CD14-positive monocyte (primary cell): ENCODE results near the gene ARF6. TPM values are rescaled to one million over a fixed set of nuclear protein-coding genes. Genes with fewer than 3 reads are reported as not detected.
"Not testable (repeated sequence)": the region's sequence is repeated elsewhere in the genome, so short reads cannot be mapped to it uniquely, and the experiment has no call there.

ENCODE experiments used
- DNase-seq, 3 donors: peaks; one replicate each; pipeline ENCODE4 v3.0.0-alpha.2; 2011 to 2022
- H2AFZ ChIP-seq: 2 replicates; pipeline ENCODE4 v1.6.0; 2012; ENCODE audit warnings: mild to moderate bottlenecking, low read depth, low read length, inconsistent platforms; ENCODE audit not compliant: insufficient read depth, poor library complexity, severe bottlenecking
- H3K27ac ChIP-seq, 2 donors: 1 replicate in 1 of 2; 2 replicates in 1 of 2; pipeline ENCODE4 v1.5.1; 2012 to 2013; ENCODE audit warnings: low read length in 2 of 2, control low read depth in 1 of 2, inconsistent platforms in 1 of 2, low read depth in 1 of 2, mild to moderate bottlenecking in 1 of 2
- H3K27me3 ChIP-seq, 2 donors: one replicate each; pipeline versions ENCODE4 v1.6.0 to v1.6.1; 2011 to 2013; ENCODE audit warnings: low read length in 2 of 2; ENCODE audit not compliant: control insufficient read depth in 2 of 2, insufficient read depth in 2 of 2
- H3K36me3 ChIP-seq, 2 donors: replicated peaks in 1 of 2; 1 replicate in 1 of 2; 2 replicates in 1 of 2; pipeline versions ENCODE4 v1.5.1 to v1.6.1; 2012 to 2013; ENCODE audit warnings: low read length in 2 of 2, control low read depth in 1 of 2, inconsistent platforms in 1 of 2, mild to moderate bottlenecking in 1 of 2; ENCODE audit not compliant: insufficient read depth in 2 of 2, control insufficient read depth in 1 of 2
- H3K4me1 ChIP-seq, 2 donors: 1 replicate in 1 of 2; 2 replicates in 1 of 2; pipeline versions ENCODE4 v1.5.1 to v1.6.1; 2012 to 2013; ENCODE audit warnings: low read length in 2 of 2, control low read depth in 1 of 2, inconsistent platforms in 1 of 2, mild to moderate bottlenecking in 1 of 2, moderate library complexity in 1 of 2; ENCODE audit not compliant: insufficient read depth in 2 of 2, control insufficient read depth in 1 of 2
- H3K4me2 ChIP-seq: replicated peaks from 2 replicates; pipeline ENCODE3; 2012; ENCODE audit warnings: low read length, moderate library complexity, mild to moderate bottlenecking; ENCODE audit not compliant: poor library complexity, severe bottlenecking; ENCODE audit errors: extremely low read depth
- H3K4me3 ChIP-seq, 3 experiments: fragments of 200-600 bp in 1 of 3; sonication (generic) in 1 of 3; replicated peaks in 1 of 3; 1 replicate in 2 of 3; 2 replicates in 1 of 3; pipeline ENCODE4 v1.5.1; 2011 to 2013; ENCODE audit warnings: low read length in 3 of 3, mild to moderate bottlenecking in 3 of 3, control low read depth in 2 of 3, low read depth in 2 of 3, inconsistent platforms in 1 of 3, moderate library complexity in 1 of 3
- H3K79me2 ChIP-seq: 2 replicates; pipeline ENCODE4 v1.6.0; 2012; ENCODE audit warnings: mild to moderate bottlenecking, control low read depth, inconsistent platforms, low read length, moderate library complexity; ENCODE audit not compliant: insufficient read depth
- H3K9ac ChIP-seq: 2 replicates; pipeline ENCODE4 v1.6.0; 2017; ENCODE audit warnings: low read length, mild to moderate bottlenecking; ENCODE audit not compliant: insufficient read depth, poor library complexity, severe bottlenecking
- H3K9me3 ChIP-seq, 2 donors: replicated peaks in 1 of 2; 1 replicate in 1 of 2; 2 replicates in 1 of 2; pipeline versions ENCODE4 v1.5.1 to v1.6.1; 2012 to 2013; ENCODE audit warnings: low read length in 2 of 2, control low read depth in 1 of 2; ENCODE audit not compliant: control insufficient read depth in 1 of 2, insufficient read depth in 1 of 2
- H4K20me1 ChIP-seq: 2 replicates; pipeline ENCODE4 v1.6.0; 2012; ENCODE audit warnings: mild to moderate bottlenecking, low read length, control low read depth, moderate library complexity; ENCODE audit not compliant: insufficient read depth
- H3K27ac Mint-ChIP-seq, 7 donors: one replicate each; pipeline ENCODE4 v1.8.0; 2020; ENCODE audit warnings: mild to moderate bottlenecking in 7 of 7, mixed read lengths in 7 of 7, moderate library complexity in 6 of 7, inconsistent platforms in 2 of 7
- H3K27me3 Mint-ChIP-seq, 3 donors: one replicate each; pipeline ENCODE4 v1.8.0; 2021 to 2022; ENCODE audit warnings: low read depth in 3 of 3, mild to moderate bottlenecking in 3 of 3, mixed read lengths in 3 of 3, moderate library complexity in 3 of 3, inconsistent platforms in 1 of 3
- H3K36me3 Mint-ChIP-seq, 2 donors: one replicate each; pipeline ENCODE4 v1.8.0; 2020; ENCODE audit warnings: mixed read lengths in 2 of 2, inconsistent platforms in 1 of 2, mild to moderate bottlenecking in 1 of 2
- H3K4me1 Mint-ChIP-seq: one replicate; pipeline ENCODE4 v1.8.0; 2020; ENCODE audit warnings: mild to moderate bottlenecking, mixed read lengths
- H3K4me3 Mint-ChIP-seq, 2 donors: one replicate each; pipeline ENCODE4 v1.8.0; 2020; ENCODE audit warnings: mild to moderate bottlenecking in 2 of 2, mixed read lengths in 2 of 2, moderate library complexity in 1 of 2
- H3K9me3 Mint-ChIP-seq, 7 donors: one replicate each; pipeline ENCODE4 v1.8.0; 2020 to 2022; ENCODE audit warnings: mixed read lengths in 7 of 7, mild to moderate bottlenecking in 6 of 7, moderate library complexity in 6 of 7, inconsistent platforms in 2 of 7
- WGBS: methylation state at CpG from one replicate; pipeline ENCODE4 v1.1.5; 2013; ENCODE audit warnings: missing lambda C conversion rate; ENCODE audit not compliant: insufficient coverage; 5-methylcytosine and 5-hydroxymethylcytosine counted together
- intact Hi-C, 2 donors: fragments of 100-400 bp; cut with micrococcal nuclease; formaldehyde crosslinking; loops; one replicate each; pipeline versions ENCODE4 v1.15.0 to v1.15.1; 2023
- polyA plus RNA-seq, 3 donors: library from polyadenylated mRNA; depleted of rRNA in 1 of 3; unstranded in 2 of 3; stranded (reverse) in 1 of 3; fragments of 300-500 nt in 2 of 3; fragments of >200 nt in 1 of 3; fragmentation: Illumina TruSeq in 2 of 3; gene quantifications; 1 replicate in 2 of 3; 2 replicates in 1 of 3; pipeline ENCODE4 v1.2.3, GENCODE V29; 2012 to 2021
- TF ChIP-seq, protein P1 (sequence below): fragments of 200-600 bp; IDR thresholded peaks from one replicate; pipeline ENCODE4 v1.8.0; 2022; ENCODE audit warnings: antibody characterized with exemption, mild to moderate bottlenecking

Gene ARF6
- polyA plus RNA-seq, 3 donors: 76.4 to 136 (median 120) TPM

DNA sequence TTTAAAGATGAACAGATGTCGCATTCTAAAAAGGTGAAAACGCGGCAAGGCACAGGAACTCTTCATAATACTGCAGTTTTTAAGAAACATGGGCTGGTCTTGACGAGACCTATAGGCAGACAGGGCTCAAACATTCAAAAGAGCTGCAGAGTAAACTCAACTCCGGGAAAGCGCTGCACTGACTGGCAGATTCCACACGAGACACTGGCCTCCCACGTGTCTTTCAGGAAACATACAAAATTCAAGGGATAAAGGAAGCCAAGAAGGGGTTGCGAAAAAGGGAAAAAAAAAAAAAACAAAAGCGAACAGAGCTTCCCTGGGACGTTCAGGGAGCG, 614 bp upstream of the ARF6 start:
- 0% methylated on average over 10 of the region's 12 CpGs for WGBS
- H3K27me3 Mint-ChIP-seq: peaks cover 0 to 9% (median 0%) of the 10 kb centered on the region in 3 donors
- H3K27ac Mint-ChIP-seq: peak overlapping the region; percentile 95 to 100 (median 99)
- peak overlapping the region; percentile 93 to 97 for H3K4me3 Mint-ChIP-seq
- peaks cover 20 to 38% of the 10 kb centered on the region in 2 donors for H3K4me1 ChIP-seq
- peaks cover 53% of the 10 kb centered on the region for H3K79me2 ChIP-seq
- H3K9me3 ChIP-seq: no peaks in the 10 kb centered on the region
- peaks cover 42% of the 10 kb centered on the region for H4K20me1 ChIP-seq
- intact Hi-C loops: loop anchor here (2.0 to 10.0 kb wide), 4 partner anchors 29 to 213 kb away; no protein-coding TSS in a partner anchor
- no peaks in the 10 kb centered on the region for H3K27me3 ChIP-seq
- H3K36me3 Mint-ChIP-seq: peaks cover 31 to 35% of the 10 kb centered on the region in 2 donors
- peak overlapping the region; percentile 99 for H3K9ac ChIP-seq
- no peaks in the 10 kb centered on the region for H3K9me3 Mint-ChIP-seq
- peak overlapping the region; percentile 99 for H3K27ac ChIP-seq
- TF ChIP-seq, protein P1, sequence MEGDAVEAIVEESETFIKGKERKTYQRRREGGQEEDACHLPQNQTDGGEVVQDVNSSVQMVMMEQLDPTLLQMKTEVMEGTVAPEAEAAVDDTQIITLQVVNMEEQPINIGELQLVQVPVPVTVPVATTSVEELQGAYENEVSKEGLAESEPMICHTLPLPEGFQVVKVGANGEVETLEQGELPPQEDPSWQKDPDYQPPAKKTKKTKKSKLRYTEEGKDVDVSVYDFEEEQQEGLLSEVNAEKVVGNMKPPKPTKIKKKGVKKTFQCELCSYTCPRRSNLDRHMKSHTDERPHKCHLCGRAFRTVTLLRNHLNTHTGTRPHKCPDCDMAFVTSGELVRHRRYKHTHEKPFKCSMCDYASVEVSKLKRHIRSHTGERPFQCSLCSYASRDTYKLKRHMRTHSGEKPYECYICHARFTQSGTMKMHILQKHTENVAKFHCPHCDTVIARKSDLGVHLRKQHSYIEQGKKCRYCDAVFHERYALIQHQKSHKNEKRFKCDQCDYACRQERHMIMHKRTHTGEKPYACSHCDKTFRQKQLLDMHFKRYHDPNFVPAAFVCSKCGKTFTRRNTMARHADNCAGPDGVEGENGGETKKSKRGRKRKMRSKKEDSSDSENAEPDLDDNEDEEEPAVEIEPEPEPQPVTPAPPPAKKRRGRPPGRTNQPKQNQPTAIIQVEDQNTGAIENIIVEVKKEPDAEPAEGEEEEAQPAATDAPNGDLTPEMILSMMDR: no peak
- peaks cover 17% of the 10 kb centered on the region for H3K4me1 Mint-ChIP-seq
- peak overlapping the region; percentile 93 to 100 (median 99) for H3K4me3 ChIP-seq
- peak; percentile 63 to 65 (median 64) for DNase-seq
- peaks cover 4 to 7% of the 10 kb centered on the region in 2 donors for H3K36me3 ChIP-seq
- peak overlapping the region; percentile 76 for H3K4me2 ChIP-seq
- H2AFZ ChIP-seq: peak overlapping the region; percentile 83

DNA sequence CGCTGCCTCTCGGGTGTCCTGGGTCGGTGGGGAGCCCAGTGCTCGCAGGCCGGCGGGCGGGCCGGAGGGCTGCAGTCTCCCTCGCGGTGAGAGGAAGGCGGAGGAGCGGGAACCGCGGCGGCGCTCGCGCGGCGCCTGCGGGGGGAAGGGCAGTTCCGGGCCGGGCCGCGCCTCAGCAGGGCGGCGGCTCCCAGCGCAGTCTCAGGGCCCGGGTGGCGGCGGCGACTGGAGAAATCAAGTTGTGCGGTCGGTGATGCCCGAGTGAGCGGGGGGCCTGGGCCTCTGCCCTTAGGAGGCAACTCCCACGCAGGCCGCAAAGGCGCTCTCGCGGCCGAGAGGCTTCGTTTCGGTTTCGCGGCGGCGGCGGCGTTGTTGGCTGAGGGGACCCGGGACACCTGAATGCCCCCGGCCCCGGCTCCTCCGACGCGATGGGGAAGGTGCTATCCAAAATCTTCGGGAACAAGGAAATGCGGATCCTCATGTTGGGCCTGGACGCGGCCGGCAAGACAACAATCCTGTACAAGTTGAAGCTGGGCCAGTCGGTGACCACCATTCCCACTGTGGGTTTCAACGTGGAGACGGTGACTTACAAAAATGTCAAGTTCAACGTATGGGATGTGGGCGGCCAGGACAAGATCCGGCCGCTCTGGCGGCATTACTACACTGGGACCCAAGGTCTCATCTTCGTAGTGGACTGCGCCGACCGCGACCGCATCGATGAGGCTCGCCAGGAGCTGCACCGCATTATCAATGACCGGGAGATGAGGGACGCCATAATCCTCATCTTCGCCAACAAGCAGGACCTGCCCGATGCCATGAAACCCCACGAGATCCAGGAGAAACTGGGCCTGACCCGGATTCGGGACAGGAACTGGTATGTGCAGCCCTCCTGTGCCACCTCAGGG, 679 bp downstream of the ARF6 start:
- Histone ChIP-seq H3K4me3 (peak overlapping the region; percentile 93 to 100 (median 99)), H3K27me3 (no peaks in the 10 kb centered on the region), H2AFZ (peak overlapping the region; percentile 83), H4K20me1 (peaks cover 55% of the 10 kb centered on the region), H3K9ac (peak overlapping the region; percentile 99), H3K79me2 (peaks cover 66% of the 10 kb centered on the region), H3K9me3 (no peaks in the 10 kb centered on the region), H3K4me2 (peak overlapping the region; percentile 76), H3K27ac (peak overlapping the region; percentile 99), H3K4me1 (peaks cover 26 to 51% of the 10 kb centered on the region in 2 donors), H3K36me3 (peaks cover 7 to 8% of the 10 kb centered on the region in 2 donors)
- intact Hi-C loops: loop anchor here (2.0 to 10.0 kb wide), 4 partner anchors 31 to 211 kb away; no protein-coding TSS in a partner anchor
- peaks cover 0 to 8% (median 0%) of the 10 kb centered on the region in 3 donors for H3K27me3 Mint-ChIP-seq
- under 1% methylated on average over 85 of the region's 85 CpGs for WGBS
- H3K4me1 Mint-ChIP-seq: peaks cover 25% of the 10 kb centered on the region
- H3K36me3 Mint-ChIP-seq: peaks cover 38% of the 10 kb centered on the region in 2 donors
- peak; percentile 46 to 63 (median 63) for DNase-seq
- H3K4me3 Mint-ChIP-seq: peak overlapping the region; percentile 93 to 97
- TF ChIP-seq, protein P1: no peak
- peak overlapping the region; percentile 95 to 100 (median 99) for H3K27ac Mint-ChIP-seq
- H3K9me3 Mint-ChIP-seq: no peaks in the 10 kb centered on the region

- peak overlapping the region; percentile 99 for H3K27ac ChIP-seq
- intact Hi-C loops: loop anchor here in 1 of 2 donors (5.0 to 10.0 kb wide), 4 partner anchors 32 to 210 kb away; no protein-coding TSS in a partner anchor
- WGBS: no CpG with 5 or more reads among the region's 8 CpGs
- not testable (repeated sequence) for DNase-seq, H3K27me3 ChIP-seq, H3K36me3 ChIP-seq, H3K9me3 Mint-ChIP-seq, H2AFZ ChIP-seq, H3K9me3 ChIP-seq, H3K27me3 Mint-ChIP-seq
- H3K4me1 ChIP-seq: peaks cover 26 to 60% of the 10 kb centered on the region in 2 donors
- H3K4me3 Mint-ChIP-seq: peak overlapping the region; percentile 93 to 97
- H3K27ac Mint-ChIP-seq: peak overlapping the region; percentile 95 to 100 (median 99)
- peak overlapping the region; percentile 99 for H3K9ac ChIP-seq
- H3K4me1 Mint-ChIP-seq: peaks cover 32% of the 10 kb centered on the region
- peak overlapping the region; percentile 76 for H3K4me2 ChIP-seq
- H4K20me1 ChIP-seq: peaks cover 59% of the 10 kb centered on the region
- H3K79me2 ChIP-seq: peaks cover 75% of the 10 kb centered on the region
- peak overlapping the region; percentile 93 to 100 (median 99) for H3K4me3 ChIP-seq
- H3K36me3 Mint-ChIP-seq: peaks cover 38 to 39% of the 10 kb centered on the region in 2 donors
Measured at GRCh38 chr14:49894214-49895107, 1.6 kb downstream of the ARF6 start.
